Mucosa of stomach (tissue), 1 donor: ENCODE results near the gene PTPRCAP.

Experiments
- H3K27me3 ChIP-seq: one replicate; pipeline ENCODE4 v1.7.0; 2013; ENCODE audit warnings: mild to moderate bottlenecking, low read length; ENCODE audit not compliant: control insufficient read depth, insufficient read depth
- H3K36me3 ChIP-seq: one replicate; pipeline ENCODE4 v1.7.0; 2013; ENCODE audit warnings: low read length; ENCODE audit not compliant: control insufficient read depth, insufficient read depth
- H3K4me1 ChIP-seq: one replicate; pipeline ENCODE4 v1.7.0; 2013; ENCODE audit warnings: mild to moderate bottlenecking, low read length; ENCODE audit not compliant: control insufficient read depth, insufficient read depth
- H3K4me3 ChIP-seq: one replicate; pipeline ENCODE4 v1.7.0; 2013; ENCODE audit warnings: low read length
- H3K9ac ChIP-seq: one replicate; pipeline ENCODE4 v1.7.0; 2013; ENCODE audit warnings: mild to moderate bottlenecking, low read length, moderate library complexity
- H3K9me3 ChIP-seq: one replicate; pipeline ENCODE4 v1.7.0; 2013; ENCODE audit warnings: mild to moderate bottlenecking, low read length, moderate library complexity; ENCODE audit not compliant: control insufficient read depth
- donor health status: Pancreatic carcinoma.

Gene PTPRCAP

DNA sequence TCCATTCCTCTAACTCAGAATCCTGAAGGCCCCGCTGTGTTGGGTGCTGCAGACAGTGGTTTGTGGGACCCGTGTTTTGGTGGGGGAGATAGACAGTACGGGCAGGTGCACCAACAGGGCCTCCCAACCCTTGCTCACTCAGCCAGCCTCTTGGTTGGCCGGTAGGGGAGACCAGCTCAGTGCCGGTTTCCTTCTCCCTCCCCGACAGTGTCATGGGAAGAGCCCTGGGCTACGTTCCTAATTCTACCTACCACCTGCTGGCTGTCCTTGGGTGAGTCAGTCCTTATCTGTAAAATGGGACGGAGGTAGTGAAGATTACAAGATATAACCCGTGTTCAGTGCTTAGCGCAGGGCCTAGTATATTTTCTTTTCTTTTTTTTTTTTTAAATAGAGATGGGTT is 25.7 kb upstream of the PTPRCAP start:
- Histone ChIP-seq H3K27me3 (no peaks in the 10 kb centered on the region), H3K9me3 (no peaks in the 10 kb centered on the region), H3K4me3 (no peak overlapping the region), H3K9ac (no peak overlapping the region), H3K4me1 (peaks cover 41% of the 10 kb centered on the region), H3K36me3 (no peaks in the 10 kb centered on the region)

DNA sequence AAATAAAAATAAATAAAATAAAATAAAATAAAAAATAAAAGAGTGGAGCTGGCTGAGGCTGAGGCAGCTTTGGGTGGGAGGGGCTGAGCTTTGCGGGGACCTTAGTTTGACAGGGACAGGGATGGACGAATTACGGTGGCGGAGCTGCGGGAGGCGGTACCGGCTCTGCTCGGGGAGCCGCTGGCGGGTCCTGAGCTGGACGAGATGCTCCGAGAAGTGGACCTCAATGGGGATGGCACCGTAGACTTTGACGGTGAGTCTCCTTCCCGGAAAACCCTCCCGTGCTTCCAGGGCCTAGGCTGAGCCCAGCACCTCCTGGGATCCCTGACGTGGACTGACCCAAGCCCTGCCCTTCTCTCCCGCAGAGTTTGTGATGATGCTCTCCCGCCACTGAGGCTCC is 20.8 kb upstream of the PTPRCAP start:
- Histone ChIP-seq H3K36me3 (no peaks in the 10 kb centered on the region), H3K9me3 (no peaks in the 10 kb centered on the region), H3K4me3 (no peak overlapping the region), H3K9ac (no peak overlapping the region), H3K27me3 (peaks cover 5% of the 10 kb centered on the region), H3K4me1 (peaks cover 4% of the 10 kb centered on the region)

DNA sequence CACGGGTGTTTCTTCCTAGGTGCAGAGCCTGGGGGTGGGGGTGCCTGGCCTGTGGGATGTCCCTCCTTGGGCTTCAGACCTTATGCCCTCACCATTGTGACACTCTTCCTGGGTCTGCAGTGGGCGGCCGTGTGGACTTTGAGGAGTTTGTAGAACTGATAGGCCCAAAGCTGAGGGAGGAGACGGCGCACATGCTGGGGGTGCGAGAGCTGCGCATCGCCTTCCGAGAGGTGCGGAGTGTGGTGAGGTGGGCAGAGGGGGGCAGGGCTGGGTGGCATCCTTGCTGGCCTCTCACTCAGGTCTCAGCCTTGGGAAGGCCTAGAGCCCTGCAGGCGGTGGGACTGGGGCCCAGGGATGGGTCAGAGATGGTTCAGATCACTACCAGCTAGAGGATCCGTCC is 20.0 kb upstream of the PTPRCAP start:
- no peaks in the 10 kb centered on the region for H3K9me3 ChIP-seq
- peaks cover 7% of the 10 kb centered on the region for H3K4me1 ChIP-seq
- no peak overlapping the region for H3K4me3 ChIP-seq
- peaks cover 5% of the 10 kb centered on the region for H3K27me3 ChIP-seq
- H3K36me3 ChIP-seq, result no peaks in the 10 kb centered on the region
- no peak overlapping the region for H3K9ac ChIP-seq

DNA sequence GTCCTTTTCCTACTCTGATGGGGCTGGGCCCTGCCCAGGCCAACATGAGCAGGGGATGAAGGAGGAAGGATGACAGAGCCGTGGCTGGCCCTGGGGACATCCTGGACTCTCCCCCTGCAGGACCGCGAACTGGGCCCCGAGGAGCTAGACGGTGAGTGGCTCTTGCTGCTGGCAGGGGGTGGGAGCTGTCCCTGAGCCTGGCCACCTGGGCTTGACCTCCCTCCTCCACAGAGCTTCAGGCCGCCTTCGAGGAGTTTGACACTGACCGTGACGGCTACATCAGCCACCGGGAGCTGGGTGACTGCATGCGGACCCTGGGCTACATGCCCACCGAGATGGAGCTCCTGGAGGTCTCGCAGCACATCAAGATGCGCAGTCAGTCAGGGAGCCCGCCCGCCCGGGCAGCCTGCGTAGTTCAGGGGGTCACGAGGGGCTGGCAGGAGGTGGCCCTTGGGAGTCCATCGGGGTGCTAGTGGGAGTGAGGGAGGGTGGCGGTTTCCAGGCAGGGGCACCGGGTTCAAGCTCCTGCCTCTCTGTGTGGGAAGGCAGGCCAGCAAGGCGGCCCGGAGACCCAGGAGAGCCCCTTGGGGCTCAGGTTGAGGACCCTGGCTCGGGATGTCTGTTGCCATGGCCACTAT is 18.7 kb upstream of the PTPRCAP start:
- Histone ChIP-seq H3K4me3 (no peak overlapping the region), H3K9ac (no peak overlapping the region), H3K9me3 (no peaks in the 10 kb centered on the region)

DNA sequence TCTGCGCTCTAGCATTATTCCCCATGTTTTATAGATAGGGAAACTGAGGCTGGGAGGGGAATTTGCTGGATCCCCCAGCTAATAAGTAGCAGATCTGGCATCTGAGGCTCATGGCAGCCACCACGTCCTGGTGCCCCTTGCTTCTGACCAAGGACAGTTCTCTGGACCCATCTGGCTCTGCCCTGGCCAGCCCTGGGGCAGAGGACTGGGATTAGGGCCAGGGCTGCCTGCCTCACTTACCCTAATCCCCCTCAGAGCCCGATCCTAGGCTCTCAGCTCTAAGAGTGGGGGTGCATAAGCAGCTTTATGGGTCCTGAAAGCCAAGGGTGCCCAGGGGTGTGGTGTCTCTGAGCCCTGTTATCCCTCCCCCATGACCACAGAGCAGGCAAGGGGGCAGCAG is 17.6 kb upstream of the PTPRCAP start, which contains the start of gene CABP4:
Gene CABP4 (plus strand): TSS at position 301 of the 400 bp plus-strand sequence. CDS start 70 bp downstream, at position 371.
- no peaks in the 10 kb centered on the region for H3K36me3 ChIP-seq
- H3K9me3 ChIP-seq, result no peaks in the 10 kb centered on the region
- no peak within 1 kb of the TSS for H3K4me3 ChIP-seq
- peaks cover 5% of the 10 kb centered on the region for H3K27me3 ChIP-seq
- H3K4me1 ChIP-seq, result peaks cover 13% of the 10 kb centered on the region
- no peak within 1 kb of the TSS for H3K9ac ChIP-seq

More for the DNA sequence above, 18.7 kb upstream of the PTPRCAP start:
- H3K4me1 ChIP-seq, result peaks cover 13% of the 10 kb centered on the region
- H3K27me3 ChIP-seq, result peaks cover 5% of the 10 kb centered on the region
- no peaks in the 10 kb centered on the region for H3K36me3 ChIP-seq

DNA sequence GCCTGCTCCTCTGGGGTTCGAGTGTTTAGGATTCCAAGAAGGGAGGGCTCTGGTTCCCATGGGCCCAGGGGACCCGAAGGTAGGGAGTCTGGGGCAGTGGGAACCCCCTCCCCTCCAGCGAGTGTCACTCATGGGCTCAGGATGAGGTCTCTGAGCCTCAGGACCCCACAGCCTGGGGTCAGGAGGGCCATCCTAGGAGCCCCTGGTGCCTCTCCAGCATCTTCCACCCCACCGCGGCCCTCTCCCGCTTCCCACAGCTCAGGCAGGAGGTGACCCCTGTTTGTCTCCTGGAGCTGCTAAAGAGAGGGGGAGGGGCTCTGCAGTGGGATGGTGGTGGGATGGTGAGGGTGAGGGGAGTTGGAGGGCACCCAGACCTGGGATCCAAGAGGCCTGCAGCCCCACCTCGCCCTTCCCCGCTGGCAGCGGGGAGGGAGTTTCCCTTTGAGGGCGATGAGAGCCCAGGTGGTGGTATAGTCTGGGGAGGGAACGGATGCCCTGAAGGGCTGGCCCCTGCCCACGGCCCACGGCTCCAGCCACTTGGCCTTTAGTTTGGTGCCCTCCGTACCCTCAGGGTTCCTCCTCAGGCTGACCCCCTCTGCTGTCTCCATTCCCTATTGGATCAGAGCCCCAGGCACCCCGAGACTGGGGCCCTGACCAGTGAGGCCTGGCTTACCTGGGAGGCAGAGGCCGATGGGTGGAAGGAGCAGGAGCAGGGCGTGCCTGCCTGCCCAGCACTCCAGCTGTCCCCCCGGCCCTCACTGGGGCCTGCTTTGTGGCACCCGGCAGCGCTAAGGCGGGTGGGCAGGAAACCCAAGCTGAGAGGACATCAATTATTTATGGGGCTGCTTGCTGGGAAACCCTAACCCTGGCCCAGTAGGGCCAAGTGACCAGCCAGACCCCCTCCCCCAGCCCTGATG is 16.6 kb upstream of the PTPRCAP start:
- H3K9ac ChIP-seq, result no peak overlapping the region
- no peaks in the 10 kb centered on the region for H3K36me3 ChIP-seq
- peaks cover 13% of the 10 kb centered on the region for H3K4me1 ChIP-seq

DNA sequence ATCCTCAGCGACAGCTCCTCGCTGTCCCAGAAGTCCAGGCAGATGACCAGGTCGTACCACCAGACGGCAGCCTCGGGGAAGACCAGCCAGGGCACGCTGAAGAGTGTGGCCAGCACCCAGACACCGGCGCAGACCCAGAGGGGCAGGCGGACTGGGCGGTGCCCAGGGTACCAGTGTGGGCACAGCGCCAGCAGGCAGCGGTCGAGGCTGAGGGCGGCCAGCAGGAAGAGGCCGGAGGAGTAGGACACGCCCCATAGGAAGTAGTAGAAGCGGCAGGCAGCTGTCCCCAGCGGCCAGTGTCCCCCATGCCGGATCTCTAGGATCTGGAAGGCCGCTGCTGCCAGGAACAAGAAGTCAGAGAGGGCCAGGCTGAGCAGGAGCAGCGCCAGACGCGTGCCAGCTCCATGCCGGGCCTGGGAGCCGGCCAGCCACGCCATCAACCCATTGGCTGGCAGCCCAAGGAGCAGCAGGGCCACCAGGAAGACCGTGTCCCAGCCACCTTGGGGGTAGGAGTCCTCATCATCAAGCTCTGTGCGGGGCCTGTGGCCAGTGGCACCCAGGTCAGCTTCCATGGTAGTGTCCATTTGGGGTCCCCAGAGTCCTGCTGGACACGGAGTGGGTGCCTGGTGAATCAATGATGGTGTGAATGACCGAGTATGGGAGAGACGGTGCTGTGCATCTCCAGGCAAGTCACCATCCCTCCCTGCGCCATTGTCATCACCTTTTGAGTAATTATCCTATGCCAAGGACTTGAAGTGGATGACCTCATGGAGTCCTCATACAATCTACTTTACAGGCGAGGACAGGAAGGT is 14.9 kb upstream of the PTPRCAP start, which contains the start of gene GPR152:
Gene GPR152 (minus strand): TSS at position 589 of the 812 bp plus-strand sequence. CDS start 5 bp downstream, at position 584.
- H3K4me3 ChIP-seq, result peak within 1 kb of the TSS; percentile 27
- no peaks in the 10 kb centered on the region for H3K9me3 ChIP-seq
- H3K9ac ChIP-seq, result no peak within 1 kb of the TSS
- peaks cover 13% of the 10 kb centered on the region for H3K4me1 ChIP-seq
- H3K36me3 ChIP-seq, result no peaks in the 10 kb centered on the region
- peaks cover 5% of the 10 kb centered on the region for H3K27me3 ChIP-seq

More for the DNA sequence above, 16.6 kb upstream of the PTPRCAP start:
- H3K4me3 ChIP-seq, result no peak overlapping the region
- no peaks in the 10 kb centered on the region for H3K9me3 ChIP-seq
- peaks cover 5% of the 10 kb centered on the region for H3K27me3 ChIP-seq

DNA sequence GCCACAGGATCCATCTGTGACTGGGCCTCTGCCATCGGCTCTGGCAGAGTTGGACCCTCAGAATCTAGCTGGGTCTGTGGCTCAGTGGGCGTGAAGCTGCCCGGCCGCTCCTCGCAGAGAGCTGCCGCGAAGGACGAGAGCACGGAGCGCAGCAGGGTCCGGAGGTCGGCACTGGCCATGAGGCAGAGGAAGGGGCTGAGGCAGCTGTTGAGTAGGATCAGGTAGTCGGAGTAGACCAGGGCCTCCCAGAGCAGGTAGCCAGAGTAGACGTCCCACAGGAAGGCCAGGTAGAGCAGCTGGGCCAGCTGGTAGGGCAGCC is 14.1 kb upstream of the PTPRCAP start:
- Histone ChIP-seq H3K9ac (no peak overlapping the region), H3K36me3 (no peaks in the 10 kb centered on the region), H3K9me3 (no peaks in the 10 kb centered on the region), H3K4me1 (peaks cover 13% of the 10 kb centered on the region), H3K27me3 (peaks cover 5% of the 10 kb centered on the region), H3K4me3 (no peak overlapping the region)

DNA sequence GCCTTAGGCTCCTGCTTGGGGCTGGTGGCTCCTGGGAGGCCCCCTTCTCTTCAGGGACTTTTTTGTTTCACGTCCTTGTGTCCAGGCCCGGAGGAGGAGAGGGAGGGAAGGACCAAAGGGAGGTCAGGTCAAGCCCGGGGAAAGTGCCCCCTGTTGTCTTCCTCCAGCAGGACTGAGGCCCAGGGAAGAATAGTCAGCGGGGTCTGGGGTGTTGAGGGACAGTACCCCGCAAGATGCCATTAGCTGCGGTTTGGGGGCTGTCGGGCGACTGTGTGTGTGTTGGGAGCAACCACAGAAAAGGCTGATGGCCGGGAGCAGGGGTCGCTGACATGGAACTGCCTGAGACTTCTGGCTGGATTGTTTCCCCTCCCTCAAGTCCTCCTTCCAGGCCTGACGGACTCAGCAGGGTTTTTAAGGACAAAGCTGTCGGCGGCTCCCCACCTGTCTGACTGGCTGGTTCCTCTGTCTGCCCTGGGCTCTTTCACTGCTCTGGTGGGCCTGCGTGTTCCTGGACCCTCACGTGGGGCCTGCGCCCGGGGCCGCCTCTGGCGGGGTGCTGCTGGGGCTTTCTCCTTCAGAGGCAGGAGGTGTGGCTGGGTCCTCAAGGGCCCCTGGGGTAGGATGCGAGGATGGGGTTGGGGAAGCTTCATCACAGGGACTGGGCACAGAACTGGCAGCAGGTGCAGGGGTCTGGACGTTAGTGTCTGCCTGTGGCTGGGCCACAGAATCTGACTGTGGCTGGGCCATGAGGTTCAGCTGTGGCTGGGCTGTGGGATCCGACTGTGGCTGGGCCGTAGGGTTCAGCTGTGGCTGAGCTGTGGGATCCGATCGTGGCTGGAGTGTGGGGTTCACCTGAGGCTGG is 13.5 kb upstream of the PTPRCAP start:
- peaks cover 5% of the 10 kb centered on the region for H3K27me3 ChIP-seq
- H3K36me3 ChIP-seq, result no peaks in the 10 kb centered on the region
- H3K4me1 ChIP-seq, result peaks cover 13% of the 10 kb centered on the region
- H3K9ac ChIP-seq, result no peak overlapping the region
- H3K4me3 ChIP-seq, result no peak overlapping the region
- H3K9me3 ChIP-seq, result no peaks in the 10 kb centered on the region

DNA sequence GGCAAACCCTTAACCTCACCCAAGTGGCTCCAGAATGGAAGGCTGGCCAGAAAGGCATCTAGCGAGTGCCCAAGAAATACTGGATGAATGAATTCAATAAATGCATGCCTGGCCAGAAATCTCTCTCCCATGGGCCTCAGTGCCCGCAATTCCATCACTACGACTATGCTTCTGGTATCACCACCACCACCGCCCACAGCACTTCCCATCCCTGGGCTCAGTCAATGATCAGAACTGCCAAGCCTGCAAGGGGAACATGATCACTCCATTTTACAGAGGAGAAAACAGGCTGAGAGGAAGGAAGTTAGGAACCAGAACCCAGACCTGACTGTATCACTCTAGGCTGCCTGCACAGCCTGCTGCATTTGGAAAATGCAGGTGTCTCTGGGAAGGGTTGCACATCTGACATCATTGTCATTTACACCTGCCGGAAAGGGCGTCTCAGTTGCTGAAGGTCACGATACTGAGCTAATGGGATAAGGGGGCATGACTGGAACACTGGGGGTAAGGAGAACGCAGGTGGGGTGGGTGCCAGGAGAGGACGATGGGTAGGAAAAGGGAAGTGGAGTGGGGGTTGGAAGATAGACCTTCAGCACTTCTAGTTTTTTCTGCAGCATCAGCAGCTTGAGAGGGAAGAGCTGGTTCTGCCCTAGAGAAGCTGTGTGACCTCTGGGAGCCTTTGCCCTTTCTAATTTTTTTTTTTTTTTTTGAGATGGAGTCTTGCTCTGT is 11.8 kb upstream of the PTPRCAP start:
- Histone ChIP-seq H3K27me3 (peaks cover 3% of the 10 kb centered on the region), H3K4me3 (no peak overlapping the region), H3K9ac (no peak overlapping the region), H3K9me3 (no peaks in the 10 kb centered on the region), H3K36me3 (no peaks in the 10 kb centered on the region), H3K4me1 (peaks cover 15% of the 10 kb centered on the region)

DNA sequence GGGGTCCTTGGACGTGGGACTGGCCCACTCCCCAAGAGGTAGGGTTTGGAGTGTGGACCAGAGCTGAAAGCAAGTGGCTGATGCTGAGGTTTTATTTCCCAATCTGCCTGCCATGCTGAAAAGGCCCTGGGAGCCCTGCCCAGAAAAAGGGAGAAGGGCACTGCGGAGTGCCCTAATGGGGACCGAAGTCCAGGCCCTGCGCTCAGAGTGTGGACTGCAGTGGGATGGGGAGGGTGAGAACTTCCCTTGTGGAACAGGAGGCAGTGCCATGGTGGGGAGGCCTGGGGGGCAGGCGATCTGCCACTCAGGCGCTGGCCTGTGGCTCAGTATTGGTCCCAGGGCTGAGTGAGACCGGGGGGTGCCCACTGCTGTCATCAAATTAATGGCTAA is 10.7 kb upstream of the PTPRCAP start:
- Histone ChIP-seq H3K27me3 (no peaks in the 10 kb centered on the region), H3K36me3 (no peaks in the 10 kb centered on the region), H3K9ac (no peak overlapping the region), H3K4me1 (peaks cover 21% of the 10 kb centered on the region), H3K4me3 (no peak overlapping the region), H3K9me3 (no peaks in the 10 kb centered on the region)
